Fibroblast of mammary gland (primary cell): ENCODE results near the gene ARHGAP44.

Experiments
- DNase-seq: peaks from one replicate; pipeline ENCODE4 v3.0.0-alpha.2; 2010; ENCODE audit warnings: low read depth
- H3K4me3 ChIP-seq: 2 replicates; pipeline ENCODE4 v1.5.1; 2011; ENCODE audit warnings: low read depth, mild to moderate bottlenecking, low read length, moderate library complexity; ENCODE audit not compliant: control insufficient read depth
- TF ChIP-seq, protein P1 (sequence below): conservative IDR thresholded peaks from 2 replicates; pipeline ENCODE4 v1.5.1; 2011; ENCODE audit warnings: low read depth, low read length, inconsistent platforms; ENCODE audit not compliant: control insufficient read depth, insufficient read depth

ARHGAP44 gene

GRCh38 chr17:12985431-12986293, 196.4 kb downstream of the ARHGAP44 start:
- no peak overlapping the region for H3K4me3 ChIP-seq
- DNase-seq: peak; percentile 77
- TF ChIP-seq, protein P1, sequence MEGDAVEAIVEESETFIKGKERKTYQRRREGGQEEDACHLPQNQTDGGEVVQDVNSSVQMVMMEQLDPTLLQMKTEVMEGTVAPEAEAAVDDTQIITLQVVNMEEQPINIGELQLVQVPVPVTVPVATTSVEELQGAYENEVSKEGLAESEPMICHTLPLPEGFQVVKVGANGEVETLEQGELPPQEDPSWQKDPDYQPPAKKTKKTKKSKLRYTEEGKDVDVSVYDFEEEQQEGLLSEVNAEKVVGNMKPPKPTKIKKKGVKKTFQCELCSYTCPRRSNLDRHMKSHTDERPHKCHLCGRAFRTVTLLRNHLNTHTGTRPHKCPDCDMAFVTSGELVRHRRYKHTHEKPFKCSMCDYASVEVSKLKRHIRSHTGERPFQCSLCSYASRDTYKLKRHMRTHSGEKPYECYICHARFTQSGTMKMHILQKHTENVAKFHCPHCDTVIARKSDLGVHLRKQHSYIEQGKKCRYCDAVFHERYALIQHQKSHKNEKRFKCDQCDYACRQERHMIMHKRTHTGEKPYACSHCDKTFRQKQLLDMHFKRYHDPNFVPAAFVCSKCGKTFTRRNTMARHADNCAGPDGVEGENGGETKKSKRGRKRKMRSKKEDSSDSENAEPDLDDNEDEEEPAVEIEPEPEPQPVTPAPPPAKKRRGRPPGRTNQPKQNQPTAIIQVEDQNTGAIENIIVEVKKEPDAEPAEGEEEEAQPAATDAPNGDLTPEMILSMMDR: no peak

DNA sequence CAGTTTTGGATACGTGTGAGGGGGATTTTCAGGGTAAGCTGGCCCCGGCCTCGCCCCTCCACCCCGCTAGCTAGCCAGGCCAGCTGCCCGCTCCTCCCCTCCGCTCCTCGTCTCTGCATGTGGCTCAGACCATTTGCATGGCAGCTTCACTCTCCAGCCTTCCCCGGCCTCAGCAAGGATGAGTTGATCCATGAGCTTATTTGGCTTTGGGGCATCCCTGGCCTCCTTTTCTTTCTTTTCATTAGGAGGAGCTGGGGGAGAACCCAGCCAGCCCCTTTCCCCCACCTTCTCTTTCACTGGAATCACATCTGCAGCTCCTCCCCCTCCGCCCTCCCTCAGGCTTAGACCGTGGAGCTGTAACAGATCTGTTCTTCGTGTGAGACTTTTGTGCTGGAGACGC, 197.8 kb downstream of the ARHGAP44 start:
- no peak overlapping the region for H3K4me3 ChIP-seq
- TF ChIP-seq, protein P1: no peak
- no peak for DNase-seq

- TF ChIP-seq, protein P1: no peak
- H3K4me3 ChIP-seq: no peak overlapping the region
- DNase-seq: no peak
Observed at GRCh38 chr17:12990041-12990808, 200.9 kb downstream of the ARHGAP44 start.

- TF ChIP-seq, protein P1: no peak
- no peak for DNase-seq
- no peak overlapping the region for H3K4me3 ChIP-seq
Observed at GRCh38 chr17:12990926-12991325, 201.6 kb downstream of the ARHGAP44 start.

- no peak overlapping the region for H3K4me3 ChIP-seq
- TF ChIP-seq, protein P1: no peak
- no peak for DNase-seq
Observed at GRCh38 chr17:12992676-12993075, 203.4 kb downstream of the ARHGAP44 start.

DNA sequence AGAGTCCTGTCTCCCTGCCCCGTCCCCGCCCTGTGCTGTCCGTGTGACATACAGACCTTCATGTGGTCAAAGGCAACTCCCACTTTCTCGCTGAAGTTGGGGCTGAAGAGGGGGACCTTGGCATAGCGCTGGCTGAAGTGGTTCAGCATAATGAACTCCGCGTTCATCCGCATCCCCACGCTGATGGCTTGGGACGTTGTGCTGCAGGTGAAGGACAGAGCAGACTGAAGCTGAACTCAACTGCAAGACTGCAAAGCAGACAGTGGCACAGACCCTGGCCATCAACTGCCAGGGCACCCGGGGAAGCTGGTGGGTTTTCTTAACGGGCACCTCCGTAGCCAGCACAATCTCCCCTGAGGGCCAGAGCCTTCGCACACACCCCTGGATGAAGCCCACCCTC, 204.3 kb downstream of the ARHGAP44 start:
- DNase-seq: no peak
- TF ChIP-seq, protein P1: no peak
- no peak overlapping the region for H3K4me3 ChIP-seq
